K562 (cell line): ENCODE results near the gene MGAM2. TPM values are rescaled to one million over a fixed set of nuclear protein-coding genes. Genes with fewer than 3 reads are reported as not detected.
"Not testable (repeated sequence)": the region's sequence is repeated elsewhere in the genome, so short reads cannot be mapped to it uniquely, and the experiment has no call there.

Experiments
- ATAC-seq: fragments of 200-7000 bp; cut with Tn5 transposase; 3 replicates; pipeline ENCODE4 v1.9.1; 2020; ENCODE audit warnings: moderate library complexity
- BruUV-seq: library from RNA; stranded (reverse); fragments of 400-500 nt; replicated peaks from 2 replicates; lab custom pipeline; 2021; lab: Mats Ljungman, UMichigan
- CTCF ChIA-PET: fragments of 300-600 bp; formaldehyde crosslinking; extraction: SDS; loops from one replicate; lab custom pipeline; 2021; ENCODE audit warnings: low intra/inter-chr PET ratio; lab: Yijun Ruan, JAX
- POLR2A ChIA-PET: fragments of 300-600, 350-650 bp; sonication (Branson Sonifier 250); formaldehyde crosslinking; extraction: SDS; loops from one replicate; lab custom pipeline; 2021; ENCODE audit warnings: antibody characterized with exemption, inconsistent platforms; lab: Yijun Ruan, JAX
- DNase-seq, 4 experiments: peaks; one replicate each; pipeline versions ENCODE4 v3.0.0 to v3.0.0-alpha.2; 2011 to 2018; ENCODE audit warnings: low spot score in 3 of 4, mixed read lengths in 3 of 4; ENCODE audit errors: extremely low read depth in 1 of 4
- FAIRE-seq: peaks from 2 replicates; lab custom pipeline; 2011; peaks lifted over from hg19 to GRCh38; lab: Jason Lieb, UNC
- H2AFZ ChIP-seq: 2 replicates; pipeline ENCODE4 v1.6.0; 2011; ENCODE audit warnings: low read depth, low read length, control low read depth, inconsistent platforms
- H3K27ac ChIP-seq: fragments of 200-600 bp; 3 replicates; pipeline ENCODE4 v1.8.0; 2011; ENCODE audit warnings: low read depth, mild to moderate bottlenecking, control low read depth, inconsistent platforms, low read length, moderate library complexity, mixed read lengths; ENCODE audit errors: extremely low read depth
- H3K27me3 ChIP-seq, 2 experiments: fragments of 300-600 bp in 1 of 2; 2 replicates in 1 of 2; 3 replicates in 1 of 2; pipeline versions ENCODE4 v1.6.0 to v1.8.0; 2011; ENCODE audit warnings: inconsistent platforms in 2 of 2, low read length in 2 of 2, mild to moderate bottlenecking in 1 of 2, mixed read lengths in 1 of 2, moderate library complexity in 1 of 2; ENCODE audit not compliant: control insufficient read depth in 2 of 2, insufficient read depth in 2 of 2
- H3K36me3 ChIP-seq: fragments of 300-600 bp; 3 replicates; pipeline ENCODE4 v1.8.0; 2011; ENCODE audit warnings: mild to moderate bottlenecking, low read length, inconsistent platforms; ENCODE audit not compliant: control insufficient read depth, insufficient read depth
- H3K4me1 ChIP-seq, 2 experiments: fragments of 200-600 bp in 1 of 2; replicated peaks in 1 of 2; 2 replicates in 1 of 2; 3 replicates in 1 of 2; pipeline versions ENCODE4 v1.5.1 to v1.8.0; 2011; ENCODE audit warnings: inconsistent platforms in 2 of 2, low read length in 2 of 2, mild to moderate bottlenecking in 1 of 2, mixed read lengths in 1 of 2, moderate library complexity in 1 of 2; ENCODE audit not compliant: control insufficient read depth in 2 of 2, insufficient read depth in 2 of 2
- H3K4me2 ChIP-seq: 2 replicates; pipeline ENCODE4 v1.6.1; 2011; ENCODE audit warnings: low read length, control low read depth, inconsistent platforms, mixed read lengths; ENCODE audit not compliant: insufficient read depth
- H3K4me3 ChIP-seq: fragments of 200-600 bp; sonication (generic), shearing (Covaris generic); 2 replicates; pipeline ENCODE4 v1.5.1; 2016; ENCODE audit warnings: control low read depth, inconsistent platforms
- H3K79me2 ChIP-seq: fragments of 200-600 bp; 3 replicates; pipeline ENCODE4 v1.8.0; 2011; ENCODE audit warnings: low read length, inconsistent platforms; ENCODE audit not compliant: control insufficient read depth, insufficient read depth
- H3K9ac ChIP-seq, 2 experiments: 2 replicates each; pipeline versions ENCODE4 v1.6.0 to v1.6.1; 2011; ENCODE audit warnings: low read depth in 2 of 2, low read length in 2 of 2, control low read depth in 1 of 2, inconsistent platforms in 1 of 2, mild to moderate bottlenecking in 1 of 2, mixed read lengths in 1 of 2; ENCODE audit not compliant: insufficient read depth in 1 of 2
- H3K9me1 ChIP-seq: one replicate; pipeline ENCODE4 v1.6.0; 2011; ENCODE audit warnings: inconsistent platforms, mild to moderate bottlenecking, low read length, moderate library complexity; ENCODE audit not compliant: control insufficient read depth, insufficient read depth
- H3K9me3 ChIP-seq: replicated peaks from 2 replicates; pipeline ENCODE4 v1.5.1; 2011; ENCODE audit warnings: low read depth, low read length, inconsistent platforms; ENCODE audit not compliant: control insufficient read depth, insufficient read depth
- H4K20me1 ChIP-seq: replicated peaks from 2 replicates; pipeline ENCODE4 v1.6.1; 2011; ENCODE audit warnings: low read length, inconsistent platforms, mixed read lengths; ENCODE audit not compliant: control insufficient read depth, insufficient read depth
- E4F1 ChIP-seq: fragments of 250-450 bp; sonication (Bioruptor Pico); IDR thresholded peaks from 2 replicates; pipeline ENCODE4 v1.5.0; 2021; ENCODE audit warnings: mild to moderate bottlenecking, borderline replicate concordance
- FOSL1 ChIP-seq: fragments of 200-800 bp; sonication (Bioruptor generic); conservative IDR thresholded peaks from 2 replicates; pipeline ENCODE4 v1.6.1; 2016; ENCODE audit warnings: missing genetic modification characterization, missing compliant biosample characterization
- SIX5 ChIP-seq, 2 experiments: IDR thresholded peaks; 2 replicates each; pipeline ENCODE4 v1.6.1; 2011; ENCODE audit warnings: low read length in 2 of 2, borderline replicate concordance in 1 of 2, low read depth in 1 of 2, mild to moderate bottlenecking in 1 of 2, moderate library complexity in 1 of 2; ENCODE audit not compliant: insufficient read depth in 1 of 2
- ZNF277 ChIP-seq: fragments of 250-450 bp; sonication (Bioruptor Pico); IDR thresholded peaks from 2 replicates; pipeline ENCODE4 v1.8.0; 2022; ENCODE audit warnings: inconsistent platforms, mild to moderate bottlenecking, moderate library complexity, borderline replicate concordance
- WGBS: fragments of 100-300 bp; shearing (Covaris generic); methylation state at CpG from one replicate; pipeline ENCODE4 v1.1.6; 2016; ENCODE audit warnings: low coverage, mixed read lengths; ENCODE audit not compliant: insufficient coverage; ENCODE audit errors: missing lambda C conversion rate; 5-methylcytosine and 5-hydroxymethylcytosine counted together
- in situ Hi-C: fragments of 300-500 bp; cut with MboI; formaldehyde crosslinking; loops from 4 replicates; pipeline ENCODE4 v1.15.0; 2018; ENCODE audit warnings: inconsistent platforms, mixed read lengths
- intact Hi-C: fragments of 100-400 bp; cut with micrococcal nuclease; formaldehyde crosslinking; loops from 2 replicates; pipeline ENCODE4 v1.14.2; 2022
- polyA plus RNA-seq, 8 experiments: library from polyadenylated mRNA; depleted of rRNA in 4 of 8; stranded (reverse) in 5 of 8; unstranded in 3 of 8; fragments of >200 nt; fragmentation: Nextera tagmentation in 2 of 8; fragmentation: Illumina TruSeq in 1 of 8; extraction: Ambion mirVana in 2 of 8; extraction: Trizol in 1 of 8; gene quantifications; 2 replicates each; pipeline versions ENCODE4 v1.2.1 to v1.2.3, GENCODE V29; 2011 to 2014; ENCODE audit warnings: inconsistent platforms in 1 of 8, missing spikeins in 1 of 8
- total RNA-seq, 7 experiments: library from RNA; depleted of rRNA in 6 of 7; stranded (reverse); fragments of >200 nt in 6 of 7; fragmentation: Illumina TruSeq in 2 of 7; extraction: Trizol in 2 of 7; gene quantifications; 2 replicates each; pipeline versions ENCODE4 v1.2.1 to v1.2.3, GENCODE V29; 2011 to 2021; ENCODE audit warnings: low replicate concordance in 1 of 7

The MGAM2 gene
- total and polyA plus RNA-seq, 9 of the 15 experiments (the other 6 are each of a cell fraction or from before 2014, with no cell fraction given) = 0.03 TPM; not detected in 8

GRCh38 chr7:142100634-142101033 lies 10.9 kb upstream of the MGAM2 start (continued):
- no peak for TF ChIP-seq FOSL1 (tag)

GRCh38 chr7:142101794-142102193 lies 9.7 kb upstream of the MGAM2 start:
- CTCF ChIA-PET, H3K4me2 ChIP-seq, H3K9ac ChIP-seq, H3K9me3 ChIP-seq, BruUV-seq, ATAC-seq, H3K4me3 ChIP-seq, H2AFZ ChIP-seq, H4K20me1 ChIP-seq, in situ Hi-C loops, intact Hi-C loops, H3K4me1 ChIP-seq, H3K36me3 ChIP-seq, H3K9me1 ChIP-seq, DNase-seq, FAIRE-seq, H3K79me2 ChIP-seq, H3K27ac ChIP-seq, H3K27me3 ChIP-seq, POLR2A ChIA-PET: not testable (repeated sequence)
- 3% methylated on average over 5 of the region's 6 CpGs for WGBS

- Histone ChIP-seq H4K20me1 (no peaks in the 10 kb centered on the region), H3K9ac (no peak overlapping the region), H2AFZ (no peak overlapping the region), H3K9me3 (no peaks in the 10 kb centered on the region), H3K27me3 (no peaks in the 10 kb centered on the region), H3K9me1 (no peaks in the 10 kb centered on the region), H3K4me1 (no peaks in the 10 kb centered on the region), H3K79me2 (no peaks in the 10 kb centered on the region), H3K36me3 (no peaks in the 10 kb centered on the region), H3K4me2 (no peak overlapping the region), H3K4me3 (no peak overlapping the region), H3K27ac (no peak overlapping the region)
- ChIA-PET POLR2A (no interaction called here), CTCF (interaction anchor here (0.7 kb wide), 1 partner anchor 1110 kb away, joined by 3 read pairs; no protein-coding TSS in a partner anchor)
- intact Hi-C loops (no loop called here), in situ Hi-C loops (no loop called here)
- WGBS = 0% methylated on average over 6 of the region's 6 CpGs
- ATAC-seq = no peak
- BruUV-seq = no TSS peak
- no peak for DNase-seq
- no peak for FAIRE-seq
- TF ChIP-seq ZNF277 (CRISPR knock-in tag) (no peak), E4F1 (CRISPR knock-in tag) (no peak), SIX5 (IDR thresholded peaks at IDR 0.05; ENCODE audit: borderline replicate concordance in 1 of 2, insufficient read depth in 1 of 2, low read depth in 1 of 2, low read length in 2 of 2) (no peak)
Measured at GRCh38 chr7:142104550-142105527, 6.7 kb upstream of the MGAM2 start.
